HCT116 (cell line): ENCODE measurements around the gene RELA. TPM values are rescaled to one million over a fixed set of nuclear protein-coding genes. Genes with fewer than 3 reads are reported as not detected.

Source experiments
- ATAC-seq: fragments of 200-7000 bp; cut with Tn5 transposase; 2 replicates; pipeline ENCODE4 v1.9.1; 2020; ENCODE audit warnings: mild to moderate bottlenecking, moderate library complexity
- BruUV-seq: library from RNA; stranded (reverse); fragments of 400-500 nt; replicated peaks from 2 replicates; lab custom pipeline; 2021; lab: Mats Ljungman, UMichigan
- CTCF ChIA-PET: fragments of 300-600 bp; sonication (Branson Sonifier 250); formaldehyde crosslinking; loops from one replicate; lab custom pipeline; 2021; ENCODE audit warnings: antibody characterized with exemption; lab: Charles Lee
- POLR2A ChIA-PET: fragments of 300-600, 350-600 bp; sonication (Branson Sonifier 250); formaldehyde crosslinking; loops from one replicate; lab custom pipeline; 2021; ENCODE audit warnings: antibody characterized with exemption; lab: Charles Lee
- RAD21 ChIA-PET, 2 experiments: fragments of 300-600 bp; sonication (Branson Sonifier 250); formaldehyde crosslinking; loops; one replicate each; lab custom pipeline; 2023; ENCODE audit warnings: low total read pairs in 2 of 2; ENCODE audit not compliant: uncharacterized antibody in 2 of 2, unreplicated experiment in 2 of 2, low non-redundant PET in 1 of 2; lab: Charles Lee
- DNase-seq: peaks from one replicate; pipeline ENCODE4 v3.0.0-alpha.2; 2010; ENCODE audit warnings: low read depth, low spot score
- H2AFZ ChIP-seq: fragments of 200-600 bp; shearing (Covaris generic), sonication (generic); 2 replicates; pipeline ENCODE4 v1.6.1; 2017; ENCODE audit warnings: low read depth, mixed run types, mixed read lengths, antibody characterized with exemption, low read length; ENCODE audit not compliant: poor library complexity, severe bottlenecking
- H3K27ac ChIP-seq: 2 replicates; pipeline ENCODE4 v1.5.1; 2012; ENCODE audit warnings: low read depth, low read length
- H3K27me3 ChIP-seq: fragments of 200-600 bp; sonication (generic); 2 replicates; pipeline ENCODE4 v1.6.1; 2016; ENCODE audit warnings: mixed run types, low read length, mixed read lengths; ENCODE audit not compliant: insufficient read depth
- H3K36me3 ChIP-seq, 2 experiments: fragments of 200-500 bp in 1 of 2; fragments of 200-600 bp in 1 of 2; sonication (Bioruptor generic) in 1 of 2; sonication (generic) in 1 of 2; 2 replicates each; pipeline versions ENCODE4 v1.5.1 to v1.6.1; 2014 to 2016; ENCODE audit warnings: low read length in 2 of 2, inconsistent platforms in 1 of 2, mixed read lengths in 1 of 2, mixed run types in 1 of 2; ENCODE audit not compliant: insufficient read depth in 2 of 2, control insufficient read depth in 1 of 2
- H3K4me1 ChIP-seq, 2 experiments: fragments of 200-600 bp in 1 of 2; sonication (generic) in 1 of 2; 2 replicates each; pipeline versions ENCODE4 v1.5.1 to v1.6.1; 2012 to 2017; ENCODE audit warnings: low read length in 2 of 2, inconsistent platforms in 1 of 2, mild to moderate bottlenecking in 1 of 2, mixed read lengths in 1 of 2, mixed run types in 1 of 2, moderate library complexity in 1 of 2; ENCODE audit not compliant: insufficient read depth in 2 of 2, control insufficient read depth in 1 of 2
- H3K4me2 ChIP-seq: fragments of 200-600 bp; sonication (generic); 2 replicates; pipeline ENCODE4 v1.6.1; 2017; ENCODE audit warnings: mixed run types, low read length, mixed read lengths
- H3K4me3 ChIP-seq, 2 experiments: fragments of 200-600 bp in 1 of 2; sonication (generic) in 1 of 2; replicated peaks in 1 of 2; 2 replicates each; pipeline ENCODE4 v1.5.1; 2011 to 2016; ENCODE audit warnings: low read length in 2 of 2, control low read depth in 1 of 2, low read depth in 1 of 2, mild to moderate bottlenecking in 1 of 2, mixed read lengths in 1 of 2, mixed run types in 1 of 2
- H3K79me2 ChIP-seq: fragments of 200-600 bp; sonication (generic); 2 replicates; pipeline ENCODE4 v1.6.1; 2017; ENCODE audit warnings: mild to moderate bottlenecking, mixed run types, low read length, moderate library complexity, mixed read lengths; ENCODE audit not compliant: insufficient read depth
- H3K9ac ChIP-seq: fragments of 200-600 bp; sonication (generic); 2 replicates; pipeline ENCODE4 v1.6.1; 2016; ENCODE audit warnings: low read length, mixed read lengths
- H3K9me2 ChIP-seq: fragments of 200-600 bp; sonication (generic), shearing (Covaris generic); 2 replicates; pipeline ENCODE4 v1.6.1; 2017; ENCODE audit warnings: mixed run types, mild to moderate bottlenecking, moderate library complexity; ENCODE audit not compliant: insufficient read depth
- H3K9me3 ChIP-seq, 2 experiments: fragments of 200-500 bp in 1 of 2; fragments of 200-600 bp in 1 of 2; sonication (Bioruptor generic) in 1 of 2; sonication (generic) in 1 of 2; 2 replicates each; pipeline ENCODE4 v1.6.1; 2014 to 2017; ENCODE audit warnings: low read length in 2 of 2, mixed read lengths in 2 of 2, inconsistent platforms in 1 of 2, low read depth in 1 of 2, mild to moderate bottlenecking in 1 of 2, mixed run types in 1 of 2, moderate library complexity in 1 of 2; ENCODE audit not compliant: control insufficient read depth in 1 of 2, insufficient read depth in 1 of 2
- H4K20me1 ChIP-seq: fragments of 200-600 bp; sonication (generic), shearing (Covaris generic); 2 replicates; pipeline ENCODE4 v1.6.1; 2017; ENCODE audit warnings: mixed run types, mild to moderate bottlenecking, moderate library complexity; ENCODE audit not compliant: insufficient read depth
- CBX3 ChIP-seq: IDR thresholded peaks from 2 replicates; pipeline ENCODE4 v1.6.1; 2012; ENCODE audit warnings: low read depth
- CEBPB ChIP-seq: IDR thresholded peaks from 2 replicates; pipeline ENCODE4 v1.6.1; 2012; ENCODE audit warnings: low read depth
- CTCF ChIP-seq, 3 experiments: fragments of 200-600 bp in 1 of 3; sonication (generic) in 1 of 3; IDR thresholded peaks in 2 of 3; conservative IDR thresholded peaks in 1 of 3; 2 replicates each; pipeline ENCODE4 v1.5.1; 2012 to 2017; ENCODE audit warnings: low read depth in 2 of 3, low read length in 2 of 3, antibody characterized with exemption in 1 of 3, borderline replicate concordance in 1 of 3, control low read depth in 1 of 3, mild to moderate bottlenecking in 1 of 3, mixed read lengths in 1 of 3, mixed run types in 1 of 3, moderate library complexity in 1 of 3; ENCODE audit not compliant: insufficient read depth in 1 of 3
- EZH2 ChIP-seq: fragments of 200-600 bp; sonication (generic); IDR thresholded peaks from 2 replicates; pipeline ENCODE4 v1.6.1; 2017; ENCODE audit warnings: antibody characterized with exemption, mixed run types
- SP1 ChIP-seq: IDR thresholded peaks from 2 replicates; pipeline ENCODE4 v1.6.1; 2012; ENCODE audit warnings: low read depth
- YY1 ChIP-seq: IDR thresholded peaks from 2 replicates; pipeline ENCODE4 v1.6.1; 2011; ENCODE audit warnings: low read length, low read depth, moderate library complexity, mild to moderate bottlenecking; ENCODE audit not compliant: insufficient replicate concordance; ENCODE audit errors: extremely low read depth
- ZNF274 ChIP-seq: fragments of 200-500 bp; sonication (Bioruptor generic); IDR thresholded peaks from 2 replicates; pipeline ENCODE4 v1.6.1; 2014; ENCODE audit warnings: mild to moderate bottlenecking, low read depth, low read length, inconsistent platforms
- intact Hi-C: fragments of 100-400 bp; cut with micrococcal nuclease; formaldehyde crosslinking; loops from 2 replicates; pipeline ENCODE4 v1.10.0; 2022
- total RNA-seq: library from RNA; stranded (reverse); gene quantifications from one replicate; pipeline ENCODE4 v1.2.1, GENCODE V29; 2021; ENCODE audit not compliant: unreplicated experiment

The RELA gene
- total RNA-seq, 1 experiment from 2014 or later, result 78.5 TPM

GRCh38 chr11:65607614-65608426, 54.9 kb downstream of the RELA start:
- RAD21 ChIA-PET, result interaction anchor here in 1 of 2 experiments (0.5 kb wide), 1 partner anchor 67 kb away, joined by 3 read pairs; no protein-coding TSS in a partner anchor
- no peak for DNase-seq
- peaks cover 9 to 51% of the 10 kb centered on the region in 2 experiments; a peak in 3 of 4 replicates for H3K4me1 ChIP-seq
- CTCF ChIA-PET, result interaction anchor here (2.7 kb wide), 1 partner anchor 14 kb away, joined by 13 read pairs; no protein-coding TSS in a partner anchor
- H3K9ac ChIP-seq, result peak overlapping the region; percentile 43
- no peak overlapping the region for H2AFZ ChIP-seq
- H3K36me3 ChIP-seq, result peaks cover 14 to 22% of the 10 kb centered on the region in 2 experiments; a peak in 3 of 4 replicates
- H4K20me1 ChIP-seq, result no peaks in the 10 kb centered on the region
- H3K27ac ChIP-seq, result peak overlapping the region; percentile 67
- TF ChIP-seq CEBPB, result no peak
- no peak for TF ChIP-seq ZNF274
- TF ChIP-seq SP1, result no peak
- no peak for TF ChIP-seq CBX3
- TF ChIP-seq YY1, result no peak
- no peak for TF ChIP-seq EZH2
- no peak for TF ChIP-seq CTCF (IDR thresholded peaks at IDR 0.05 in 2 of 3, conservative IDR thresholded peaks at IDR 0.05 in 1 of 3; ENCODE audit: borderline replicate concordance in 1 of 3, insufficient read depth in 1 of 3, low read depth in 2 of 3, low read length in 2 of 3)
- peaks cover 31% of the 10 kb centered on the region for H3K79me2 ChIP-seq
- no peaks in the 10 kb centered on the region for H3K27me3 ChIP-seq
- peak overlapping the region; percentile 7 to 35; a peak in 3 of 4 replicates for H3K4me3 ChIP-seq
- no peaks in the 10 kb centered on the region for H3K9me2 ChIP-seq
- BruUV-seq, result no TSS peak
- no peak for ATAC-seq
- peak overlapping the region; percentile 68 for H3K4me2 ChIP-seq
- H3K9me3 ChIP-seq, result no peaks in the 10 kb centered on the region
- POLR2A ChIA-PET, result interaction anchor here (1.5 kb wide), 1 partner anchor 30 kb away, joined by 3 read pairs; the partner anchor contains the start of gene SIPA1
- intact Hi-C loops, result no loop called here
